ENCODE results near the gene VPS35L. TPM values are rescaled to one million over a fixed set of nuclear protein-coding genes. Genes with fewer than 3 reads are reported as not detected.

Gene VPS35L
- total and polyA plus RNA-seq, 10 of the 15 experiments (the other 5 are each of a cell fraction or from before 2014, with no cell fraction given): 14.9 to 44.1 (median 26.3) TPM

DNA sequence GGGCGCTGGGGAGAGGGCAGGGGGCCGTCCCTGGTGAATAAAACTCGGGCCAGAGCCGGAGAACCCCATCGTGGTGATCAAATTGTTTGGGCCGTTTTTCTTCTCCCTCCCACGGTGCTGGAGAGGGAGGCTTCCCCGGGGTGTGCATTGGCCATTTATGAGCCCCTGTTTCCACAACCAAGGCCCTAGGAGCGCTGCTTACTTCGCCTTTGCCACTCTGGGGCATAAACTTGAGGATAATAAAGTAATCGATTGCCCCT is 31.2 kb upstream of the VPS35L start:
- no peaks in the 10 kb centered on the region for H3K27me3 ChIP-seq (replicated peaks in 1 of 2; ENCODE audit: control insufficient read depth in 2 of 2, insufficient read depth in 2 of 2, low read length in 1 of 2)
- H3K36me3 ChIP-seq (ENCODE audit: control insufficient read depth in 2 of 2, insufficient read depth in 2 of 2, low read length in 1 of 2): no peaks in the 10 kb centered on the region; a peak in 2 of 4 replicates
- no peaks in the 10 kb centered on the region for H3K9me3 ChIP-seq (replicated peaks; ENCODE audit: control insufficient read depth, insufficient read depth, low read length)
- BruUV-seq (replicated peaks): no TSS peak
- intact Hi-C loops (cut with micrococcal nuclease; ENCODE audit: unreplicated experiment): loop anchor here (2.0 to 5.0 kb wide), 2 partner anchors 31 to 457 kb away; partner anchors contain the start of genes COQ7 and VPS35L
- in situ Hi-C loops (cut with MboI): loop anchor here (10.0 kb wide), 1 partner anchor 729 kb away; the partner anchor contains the start of gene RPS15A
- FAIRE-seq (no peak), ATAC-seq (peak; percentile 3), DNase-seq (ENCODE audit: low read depth, low spot score) (no peak)
- ChIA-PET RAD21 (ENCODE audit: unreplicated experiment) (interaction anchor here (0.6 to 2.5 kb wide), 5 partner anchors 8 to 408 kb away, joined by 3 to 24 read pairs (median 4); partner anchors contain the start of gene VPS35L), POLR2A (interaction anchor here (0.5 to 2.6 kb wide), 4 partner anchors 29 to 1214 kb away, joined by 4 to 23 read pairs (median 6); partner anchors contain the start of gene VPS35L), CTCF (interaction anchor here (3.8 to 5.2 kb wide), 2 partner anchors 21 to 31 kb away, joined by 20 to 56 read pairs; partner anchors contain the start of gene VPS35L), SMC1A (ENCODE audit: uncharacterized antibody, unreplicated experiment) (interaction anchor here (0.8 to 4.5 kb wide), 6 partner anchors 10 to 146 kb away, joined by 3 to 19 read pairs (median 3); partner anchors contain the start of gene VPS35L)
- peak overlapping the region; percentile 84 for H3K4me2 ChIP-seq (ENCODE audit: control insufficient read depth, insufficient read depth)
- peak overlapping the region; percentile 57 for H3K9ac ChIP-seq (ENCODE audit: control insufficient read depth, insufficient read depth, low read length)
- no peaks in the 10 kb centered on the region for H4K20me1 ChIP-seq (ENCODE audit: control insufficient read depth, insufficient read depth)
- H2AFZ ChIP-seq (ENCODE audit: control insufficient read depth, low read depth, low read length): peak overlapping the region; percentile 89
- WGBS (ENCODE audit: insufficient coverage, insufficient replicate concordance, low lambda C conversion rate, missing lambda C conversion rate): under 1% methylated on average over 11 of the region's 11 CpGs
- H3K79me2 ChIP-seq (ENCODE audit: control insufficient read depth, insufficient read depth, low read length): peaks cover 58% of the 10 kb centered on the region
- H3K4me1 ChIP-seq (ENCODE audit: control insufficient read depth, insufficient read depth, low read length): peaks cover 11% of the 10 kb centered on the region
- H3K27ac ChIP-seq (ENCODE audit: control insufficient read depth, insufficient read depth): peak overlapping the region; percentile 72
- no peak for TF ChIP-seq RB1 (IDR thresholded peaks at IDR 0.05; ENCODE audit: borderline replicate concordance)
- TF ChIP-seq, protein P1, sequence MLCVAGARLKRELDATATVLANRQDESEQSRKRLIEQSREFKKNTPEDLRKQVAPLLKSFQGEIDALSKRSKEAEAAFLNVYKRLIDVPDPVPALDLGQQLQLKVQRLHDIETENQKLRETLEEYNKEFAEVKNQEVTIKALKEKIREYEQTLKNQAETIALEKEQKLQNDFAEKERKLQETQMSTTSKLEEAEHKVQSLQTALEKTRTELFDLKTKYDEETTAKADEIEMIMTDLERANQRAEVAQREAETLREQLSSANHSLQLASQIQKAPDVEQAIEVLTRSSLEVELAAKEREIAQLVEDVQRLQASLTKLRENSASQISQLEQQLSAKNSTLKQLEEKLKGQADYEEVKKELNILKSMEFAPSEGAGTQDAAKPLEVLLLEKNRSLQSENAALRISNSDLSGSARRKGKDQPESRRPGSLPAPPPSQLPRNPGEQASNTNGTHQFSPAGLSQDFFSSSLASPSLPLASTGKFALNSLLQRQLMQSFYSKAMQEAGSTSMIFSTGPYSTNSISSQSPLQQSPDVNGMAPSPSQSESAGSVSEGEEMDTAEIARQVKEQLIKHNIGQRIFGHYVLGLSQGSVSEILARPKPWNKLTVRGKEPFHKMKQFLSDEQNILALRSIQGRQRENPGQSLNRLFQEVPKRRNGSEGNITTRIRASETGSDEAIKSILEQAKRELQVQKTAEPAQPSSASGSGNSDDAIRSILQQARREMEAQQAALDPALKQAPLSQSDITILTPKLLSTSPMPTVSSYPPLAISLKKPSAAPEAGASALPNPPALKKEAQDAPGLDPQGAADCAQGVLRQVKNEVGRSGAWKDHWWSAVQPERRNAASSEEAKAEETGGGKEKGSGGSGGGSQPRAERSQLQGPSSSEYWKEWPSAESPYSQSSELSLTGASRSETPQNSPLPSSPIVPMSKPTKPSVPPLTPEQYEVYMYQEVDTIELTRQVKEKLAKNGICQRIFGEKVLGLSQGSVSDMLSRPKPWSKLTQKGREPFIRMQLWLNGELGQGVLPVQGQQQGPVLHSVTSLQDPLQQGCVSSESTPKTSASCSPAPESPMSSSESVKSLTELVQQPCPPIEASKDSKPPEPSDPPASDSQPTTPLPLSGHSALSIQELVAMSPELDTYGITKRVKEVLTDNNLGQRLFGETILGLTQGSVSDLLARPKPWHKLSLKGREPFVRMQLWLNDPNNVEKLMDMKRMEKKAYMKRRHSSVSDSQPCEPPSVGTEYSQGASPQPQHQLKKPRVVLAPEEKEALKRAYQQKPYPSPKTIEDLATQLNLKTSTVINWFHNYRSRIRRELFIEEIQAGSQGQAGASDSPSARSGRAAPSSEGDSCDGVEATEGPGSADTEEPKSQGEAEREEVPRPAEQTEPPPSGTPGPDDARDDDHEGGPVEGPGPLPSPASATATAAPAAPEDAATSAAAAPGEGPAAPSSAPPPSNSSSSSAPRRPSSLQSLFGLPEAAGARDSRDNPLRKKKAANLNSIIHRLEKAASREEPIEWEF (IDR thresholded peaks at IDR 0.05; ENCODE audit: insufficient replicate concordance, low read depth, low read length): peak; percentile 25
- H3K4me3 ChIP-seq: peak overlapping the region; percentile 69
